HCT116 (cell line): ENCODE results near the gene VPS39. TPM values are rescaled to one million over a fixed set of nuclear protein-coding genes. Genes with fewer than 3 reads are reported as not detected.

ENCODE experiments used
- ATAC-seq: fragments of 200-7000 bp; cut with Tn5 transposase; 2 replicates; pipeline ENCODE4 v1.9.1; 2020; ENCODE audit warnings: mild to moderate bottlenecking, moderate library complexity
- BruUV-seq: library from RNA; stranded (reverse); fragments of 400-500 nt; replicated peaks from 2 replicates; lab custom pipeline; 2021; lab: Mats Ljungman, UMichigan
- CTCF ChIA-PET: fragments of 300-600 bp; sonication (Branson Sonifier 250); formaldehyde crosslinking; loops from one replicate; lab custom pipeline; 2021; ENCODE audit warnings: antibody characterized with exemption; lab: Charles Lee
- POLR2A ChIA-PET: fragments of 300-600, 350-600 bp; sonication (Branson Sonifier 250); formaldehyde crosslinking; loops from one replicate; lab custom pipeline; 2021; ENCODE audit warnings: antibody characterized with exemption; lab: Charles Lee
- RAD21 ChIA-PET, 2 experiments: fragments of 300-600 bp; sonication (Branson Sonifier 250); formaldehyde crosslinking; loops; one replicate each; lab custom pipeline; 2023; ENCODE audit warnings: low total read pairs in 2 of 2; ENCODE audit not compliant: uncharacterized antibody in 2 of 2, unreplicated experiment in 2 of 2, low non-redundant PET in 1 of 2; lab: Charles Lee
- DNase-seq: peaks from one replicate; pipeline ENCODE4 v3.0.0-alpha.2; 2010; ENCODE audit warnings: low read depth, low spot score
- H2AFZ ChIP-seq: fragments of 200-600 bp; shearing (Covaris generic), sonication (generic); 2 replicates; pipeline ENCODE4 v1.6.1; 2017; ENCODE audit warnings: low read depth, mixed run types, mixed read lengths, antibody characterized with exemption, low read length; ENCODE audit not compliant: poor library complexity, severe bottlenecking
- H3K27ac ChIP-seq: 2 replicates; pipeline ENCODE4 v1.5.1; 2012; ENCODE audit warnings: low read depth, low read length
- H3K27me3 ChIP-seq: fragments of 200-600 bp; sonication (generic); 2 replicates; pipeline ENCODE4 v1.6.1; 2016; ENCODE audit warnings: mixed run types, low read length, mixed read lengths; ENCODE audit not compliant: insufficient read depth
- H3K36me3 ChIP-seq, 2 experiments: fragments of 200-500 bp in 1 of 2; fragments of 200-600 bp in 1 of 2; sonication (Bioruptor generic) in 1 of 2; sonication (generic) in 1 of 2; 2 replicates each; pipeline versions ENCODE4 v1.5.1 to v1.6.1; 2014 to 2016; ENCODE audit warnings: low read length in 2 of 2, inconsistent platforms in 1 of 2, mixed read lengths in 1 of 2, mixed run types in 1 of 2; ENCODE audit not compliant: insufficient read depth in 2 of 2, control insufficient read depth in 1 of 2
- H3K4me1 ChIP-seq, 2 experiments: fragments of 200-600 bp in 1 of 2; sonication (generic) in 1 of 2; 2 replicates each; pipeline versions ENCODE4 v1.5.1 to v1.6.1; 2012 to 2017; ENCODE audit warnings: low read length in 2 of 2, inconsistent platforms in 1 of 2, mild to moderate bottlenecking in 1 of 2, mixed read lengths in 1 of 2, mixed run types in 1 of 2, moderate library complexity in 1 of 2; ENCODE audit not compliant: insufficient read depth in 2 of 2, control insufficient read depth in 1 of 2
- H3K4me2 ChIP-seq: fragments of 200-600 bp; sonication (generic); 2 replicates; pipeline ENCODE4 v1.6.1; 2017; ENCODE audit warnings: mixed run types, low read length, mixed read lengths
- H3K4me3 ChIP-seq, 2 experiments: fragments of 200-600 bp in 1 of 2; sonication (generic) in 1 of 2; replicated peaks in 1 of 2; 2 replicates each; pipeline ENCODE4 v1.5.1; 2011 to 2016; ENCODE audit warnings: low read length in 2 of 2, control low read depth in 1 of 2, low read depth in 1 of 2, mild to moderate bottlenecking in 1 of 2, mixed read lengths in 1 of 2, mixed run types in 1 of 2
- H3K79me2 ChIP-seq: fragments of 200-600 bp; sonication (generic); 2 replicates; pipeline ENCODE4 v1.6.1; 2017; ENCODE audit warnings: mild to moderate bottlenecking, mixed run types, low read length, moderate library complexity, mixed read lengths; ENCODE audit not compliant: insufficient read depth
- H3K9ac ChIP-seq: fragments of 200-600 bp; sonication (generic); 2 replicates; pipeline ENCODE4 v1.6.1; 2016; ENCODE audit warnings: low read length, mixed read lengths
- H3K9me2 ChIP-seq: fragments of 200-600 bp; sonication (generic), shearing (Covaris generic); 2 replicates; pipeline ENCODE4 v1.6.1; 2017; ENCODE audit warnings: mixed run types, mild to moderate bottlenecking, moderate library complexity; ENCODE audit not compliant: insufficient read depth
- H3K9me3 ChIP-seq, 2 experiments: fragments of 200-500 bp in 1 of 2; fragments of 200-600 bp in 1 of 2; sonication (Bioruptor generic) in 1 of 2; sonication (generic) in 1 of 2; 2 replicates each; pipeline ENCODE4 v1.6.1; 2014 to 2017; ENCODE audit warnings: low read length in 2 of 2, mixed read lengths in 2 of 2, inconsistent platforms in 1 of 2, low read depth in 1 of 2, mild to moderate bottlenecking in 1 of 2, mixed run types in 1 of 2, moderate library complexity in 1 of 2; ENCODE audit not compliant: control insufficient read depth in 1 of 2, insufficient read depth in 1 of 2
- H4K20me1 ChIP-seq: fragments of 200-600 bp; sonication (generic), shearing (Covaris generic); 2 replicates; pipeline ENCODE4 v1.6.1; 2017; ENCODE audit warnings: mixed run types, mild to moderate bottlenecking, moderate library complexity; ENCODE audit not compliant: insufficient read depth
- CBX3 ChIP-seq: IDR thresholded peaks from 2 replicates; pipeline ENCODE4 v1.6.1; 2012; ENCODE audit warnings: low read depth
- CEBPB ChIP-seq: IDR thresholded peaks from 2 replicates; pipeline ENCODE4 v1.6.1; 2012; ENCODE audit warnings: low read depth
- CTCF ChIP-seq, 3 experiments: fragments of 200-600 bp in 1 of 3; sonication (generic) in 1 of 3; IDR thresholded peaks in 2 of 3; conservative IDR thresholded peaks in 1 of 3; 2 replicates each; pipeline ENCODE4 v1.5.1; 2012 to 2017; ENCODE audit warnings: low read depth in 2 of 3, low read length in 2 of 3, antibody characterized with exemption in 1 of 3, borderline replicate concordance in 1 of 3, control low read depth in 1 of 3, mild to moderate bottlenecking in 1 of 3, mixed read lengths in 1 of 3, mixed run types in 1 of 3, moderate library complexity in 1 of 3; ENCODE audit not compliant: insufficient read depth in 1 of 3
- EZH2phosphoT487 ChIP-seq: fragments of 200-600 bp; IDR thresholded peaks from 2 replicates; pipeline ENCODE4 v1.6.1; 2018; ENCODE audit warnings: antibody characterized with exemption, borderline replicate concordance
- FOSL1 ChIP-seq: IDR thresholded peaks from 2 replicates; pipeline ENCODE4 v1.6.1; 2012; ENCODE audit warnings: low read depth
- MAX ChIP-seq: IDR thresholded peaks from 2 replicates; pipeline ENCODE4 v1.6.1; 2012
- POLR2A ChIP-seq: IDR thresholded peaks from 2 replicates; pipeline ENCODE4 v1.7.0; 2011; ENCODE audit warnings: borderline replicate concordance; ENCODE audit not compliant: insufficient read depth, insufficient read length; ENCODE audit errors: extremely low read depth
- RAD21 ChIP-seq: IDR thresholded peaks from 2 replicates; pipeline ENCODE4 v1.6.1; 2012; ENCODE audit warnings: low read depth, mild to moderate bottlenecking
- SIN3A ChIP-seq: IDR thresholded peaks from 2 replicates; pipeline ENCODE4 v1.6.1; 2012; ENCODE audit warnings: low read depth
- SP1 ChIP-seq: IDR thresholded peaks from 2 replicates; pipeline ENCODE4 v1.6.1; 2012; ENCODE audit warnings: low read depth
- TCF7L2 ChIP-seq: IDR thresholded peaks from 2 replicates; pipeline ENCODE4 v1.7.0; 2011; ENCODE audit warnings: borderline replicate concordance, inconsistent platforms; ENCODE audit not compliant: insufficient read depth, insufficient read length; ENCODE audit errors: extremely low read depth
- ZFX ChIP-seq: fragments of 450-650 bp; IDR thresholded peaks from 2 replicates; pipeline ENCODE4 v1.6.1; 2017
- intact Hi-C: fragments of 100-400 bp; cut with micrococcal nuclease; formaldehyde crosslinking; loops from 2 replicates; pipeline ENCODE4 v1.10.0; 2022
- total RNA-seq: library from RNA; stranded (reverse); gene quantifications from one replicate; pipeline ENCODE4 v1.2.1, GENCODE V29; 2021; ENCODE audit not compliant: unreplicated experiment
- TF ChIP-seq, protein P1 (sequence below): IDR thresholded peaks from 2 replicates; pipeline ENCODE4 v1.6.1; 2011; ENCODE audit warnings: mild to moderate bottlenecking, low read length, moderate library complexity; ENCODE audit not compliant: insufficient replicate concordance; ENCODE audit errors: extremely low read depth

The VPS39 gene
- total RNA-seq, 1 experiment from 2014 or later, result 40.1 TPM

GRCh38 chr15:42185801-42186200 is 22.3 kb downstream of the VPS39 start:
- ATAC-seq, result no peak
- POLR2A ChIA-PET, result no interaction called here

More at GRCh38 chr15:42185801-42186200, 22.3 kb downstream of the VPS39 start:
- peaks cover 11 to 26% of the 10 kb centered on the region in 2 experiments for H3K36me3 ChIP-seq
- no peaks in the 10 kb centered on the region for H3K9me2 ChIP-seq
- no TSS peak for BruUV-seq
- no peak overlapping the region for H3K4me3 ChIP-seq
- H3K79me2 ChIP-seq, result no peaks in the 10 kb centered on the region
- H3K9me3 ChIP-seq, result no peaks in the 10 kb centered on the region
- H3K4me1 ChIP-seq, result no peaks in the 10 kb centered on the region
- no peak overlapping the region for H2AFZ ChIP-seq
- intact Hi-C loops, result no loop called here
- DNase-seq, result no peak
- ChIA-PET CTCF (no interaction called here), RAD21 (no interaction called here)
- H4K20me1 ChIP-seq, result no peaks in the 10 kb centered on the region
- no peak for TF ChIP-seq FOSL1
- no peak for TF ChIP-seq POLR2A
- TF ChIP-seq CEBPB, result no peak
- TF ChIP-seq SIN3A, result no peak
- no peak for TF ChIP-seq ZFX
- no peak for TF ChIP-seq SP1
- TF ChIP-seq RAD21, result no peak
- no peak for TF ChIP-seq CTCF (IDR thresholded peaks at IDR 0.05 in 2 of 3, conservative IDR thresholded peaks at IDR 0.05 in 1 of 3; ENCODE audit: borderline replicate concordance in 1 of 3, insufficient read depth in 1 of 3, low read depth in 2 of 3, low read length in 2 of 3)
- no peak for TF ChIP-seq EZH2phosphoT487
- TF ChIP-seq, protein P1, sequence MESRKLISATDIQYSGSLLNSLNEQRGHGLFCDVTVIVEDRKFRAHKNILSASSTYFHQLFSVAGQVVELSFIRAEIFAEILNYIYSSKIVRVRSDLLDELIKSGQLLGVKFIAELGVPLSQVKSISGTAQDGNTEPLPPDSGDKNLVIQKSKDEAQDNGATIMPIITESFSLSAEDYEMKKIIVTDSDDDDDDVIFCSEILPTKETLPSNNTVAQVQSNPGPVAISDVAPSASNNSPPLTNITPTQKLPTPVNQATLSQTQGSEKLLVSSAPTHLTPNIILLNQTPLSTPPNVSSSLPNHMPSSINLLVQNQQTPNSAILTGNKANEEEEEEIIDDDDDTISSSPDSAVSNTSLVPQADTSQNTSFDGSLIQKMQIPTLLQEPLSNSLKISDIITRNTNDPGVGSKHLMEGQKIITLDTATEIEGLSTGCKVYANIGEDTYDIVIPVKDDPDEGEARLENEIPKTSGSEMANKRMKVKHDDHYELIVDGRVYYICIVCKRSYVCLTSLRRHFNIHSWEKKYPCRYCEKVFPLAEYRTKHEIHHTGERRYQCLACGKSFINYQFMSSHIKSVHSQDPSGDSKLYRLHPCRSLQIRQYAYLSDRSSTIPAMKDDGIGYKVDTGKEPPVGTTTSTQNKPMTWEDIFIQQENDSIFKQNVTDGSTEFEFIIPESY, result no peak
- no peak for TF ChIP-seq CBX3
- TF ChIP-seq TCF7L2, result no peak
- TF ChIP-seq MAX, result no peak
- H3K4me2 ChIP-seq, result no peak overlapping the region
- no peak overlapping the region for H3K27ac ChIP-seq
- H3K27me3 ChIP-seq, result no peaks in the 10 kb centered on the region
- no peak overlapping the region for H3K9ac ChIP-seq
